Stimulated activated CD8-positive, alpha-beta memory T cell treated with anti-CD3 and anti-CD28 coated beads, Interleukin-2, amount 100 ng/mL, for 1 hour (primary cell): Measurements from ENCODE around the gene CCR5AS.
"Not testable (repeated sequence)": the region's sequence is repeated elsewhere in the genome, so short reads cannot be mapped to it uniquely, and the experiment has no call there.

ENCODE experiments used
- DNase-seq, 2 donors: peaks; one replicate each; pipeline ENCODE4 v3.0.0-alpha.2; 2020; ENCODE audit warnings: low read depth in 2 of 2

Gene CCR5AS

DNA sequence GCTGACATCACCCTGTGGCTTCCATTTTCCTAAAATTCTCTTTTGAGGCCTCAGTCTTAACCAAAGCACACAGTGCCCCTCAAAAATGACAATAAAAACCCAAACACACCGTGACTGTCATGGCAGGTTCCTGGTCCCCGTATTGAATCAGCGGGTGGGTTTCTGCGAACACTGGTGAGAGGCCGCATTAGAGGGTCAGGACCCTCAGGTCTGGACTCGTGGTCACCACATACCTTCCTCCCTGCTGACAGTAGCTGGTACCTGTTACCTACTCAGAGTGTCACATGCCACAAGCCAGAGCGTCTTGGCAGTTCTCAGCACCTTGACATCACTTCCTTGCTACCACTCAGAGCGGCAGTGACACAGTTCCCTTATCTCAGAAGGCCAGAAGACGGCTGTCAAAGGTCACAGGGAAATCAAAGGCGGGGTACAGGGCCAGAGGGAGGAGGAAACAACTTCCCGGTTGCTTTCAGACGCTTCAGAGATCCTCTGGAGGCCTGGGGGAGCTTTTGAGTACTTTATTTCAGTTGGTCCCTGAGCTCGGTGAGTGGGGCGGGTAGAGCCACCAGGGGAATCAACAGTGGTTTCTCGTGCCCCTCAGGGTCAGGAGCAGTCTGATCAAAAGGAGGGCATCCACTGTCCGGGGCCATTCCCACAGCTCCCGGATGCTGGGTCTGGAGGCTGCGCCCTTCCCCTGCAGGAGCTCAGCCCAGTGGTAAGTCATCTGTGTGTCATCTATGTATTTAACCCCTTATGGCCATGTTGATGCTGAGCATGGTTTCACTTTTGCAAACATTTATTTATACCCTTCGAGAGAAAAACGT, at the start of gene CCR5AS, which contains the start of gene CCRL2:
Gene CCR5AS, minus strand, starts transcription at position 279 of the 824 bp plus-strand sequence.
Gene CCRL2, plus strand, starts transcription at position 472 of the 824 bp plus-strand sequence. CDS start 821 bp downstream, outside the sequence.
- no peak for DNase-seq

GRCh38 chr3:46456118-46456517, 49.3 kb upstream of the CCR5AS start:
- DNase-seq, result no peak

DNA sequence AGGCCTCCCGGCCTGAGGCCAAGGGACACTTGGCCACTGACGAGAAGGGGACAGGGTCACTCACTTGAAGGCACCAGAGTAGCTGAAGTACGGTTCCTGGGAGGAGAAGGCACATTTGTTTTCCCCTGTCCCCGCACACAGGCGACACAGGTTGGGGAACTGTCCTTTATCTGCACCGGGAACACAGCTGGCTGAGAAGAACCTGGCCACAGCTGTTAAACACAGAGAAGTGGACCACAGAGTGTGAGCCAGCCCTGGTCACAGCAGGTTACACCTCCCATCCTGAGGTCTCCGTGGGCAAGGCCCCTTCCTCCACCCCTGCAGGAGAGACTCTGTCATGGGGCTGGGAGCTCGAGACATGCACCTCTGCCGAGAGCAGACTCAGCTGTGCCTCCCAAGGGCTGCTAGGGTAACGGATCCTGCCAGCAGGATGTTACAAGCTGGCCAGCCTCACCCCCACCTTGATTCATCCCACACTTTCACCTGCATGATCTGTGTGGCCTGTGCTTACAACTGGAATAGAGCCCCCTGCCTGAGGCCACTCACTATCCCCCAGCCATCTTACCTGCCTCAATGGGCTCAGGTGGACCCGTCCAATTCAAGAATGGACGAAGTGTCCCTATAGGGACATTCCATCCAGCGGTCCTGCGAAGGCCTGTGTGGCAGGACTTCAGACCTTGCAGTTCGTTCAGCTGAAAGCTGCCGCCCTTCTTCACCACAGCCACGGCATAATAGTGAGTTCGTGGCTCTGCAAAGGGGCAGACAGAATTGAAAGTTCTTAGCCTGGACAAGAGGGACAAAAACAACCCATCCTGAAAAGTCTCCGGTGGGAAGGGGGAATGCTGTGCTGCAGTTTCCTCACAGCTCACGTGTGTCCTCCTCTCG, 48.6 kb upstream of the CCR5AS start:
- no peak for DNase-seq

GRCh38 chr3:46454606-46455005, 47.7 kb upstream of the CCR5AS start:
- DNase-seq, result no peak

GRCh38 chr3:46454209-46454595, 47.3 kb upstream of the CCR5AS start:
- no peak for DNase-seq

DNA sequence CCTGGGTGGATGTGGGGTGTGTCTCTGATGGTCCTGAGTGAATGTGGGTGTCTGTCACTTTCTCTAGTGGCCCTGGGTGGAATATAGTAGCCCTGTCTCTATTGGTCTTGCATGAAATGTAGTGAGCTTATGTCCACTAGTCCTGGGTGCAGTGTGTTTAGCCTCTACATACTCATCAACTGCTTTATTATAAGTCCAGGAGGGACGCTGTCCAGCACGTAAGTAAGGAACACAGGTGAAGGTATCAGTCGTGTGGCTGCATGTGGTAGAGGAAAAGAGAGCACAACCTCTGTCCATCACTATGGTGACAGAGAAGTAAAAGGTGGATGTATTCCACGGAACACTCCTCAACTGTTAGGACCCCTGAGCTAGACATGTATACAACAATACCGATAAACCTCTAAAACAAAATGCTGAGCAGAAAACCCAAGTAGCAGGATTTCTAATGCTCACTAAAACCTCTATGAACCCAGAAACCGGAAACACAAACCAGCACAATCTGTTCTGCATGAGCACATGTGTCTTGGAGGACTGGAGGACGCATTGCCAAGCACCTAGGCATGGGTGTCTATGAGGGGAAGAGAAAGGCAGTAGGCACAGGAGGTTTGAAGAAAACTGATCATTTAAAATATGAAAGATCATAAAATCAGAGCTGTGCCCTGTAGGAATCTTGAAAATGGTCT, 46.8 kb upstream of the CCR5AS start:
- no peak for DNase-seq

DNA sequence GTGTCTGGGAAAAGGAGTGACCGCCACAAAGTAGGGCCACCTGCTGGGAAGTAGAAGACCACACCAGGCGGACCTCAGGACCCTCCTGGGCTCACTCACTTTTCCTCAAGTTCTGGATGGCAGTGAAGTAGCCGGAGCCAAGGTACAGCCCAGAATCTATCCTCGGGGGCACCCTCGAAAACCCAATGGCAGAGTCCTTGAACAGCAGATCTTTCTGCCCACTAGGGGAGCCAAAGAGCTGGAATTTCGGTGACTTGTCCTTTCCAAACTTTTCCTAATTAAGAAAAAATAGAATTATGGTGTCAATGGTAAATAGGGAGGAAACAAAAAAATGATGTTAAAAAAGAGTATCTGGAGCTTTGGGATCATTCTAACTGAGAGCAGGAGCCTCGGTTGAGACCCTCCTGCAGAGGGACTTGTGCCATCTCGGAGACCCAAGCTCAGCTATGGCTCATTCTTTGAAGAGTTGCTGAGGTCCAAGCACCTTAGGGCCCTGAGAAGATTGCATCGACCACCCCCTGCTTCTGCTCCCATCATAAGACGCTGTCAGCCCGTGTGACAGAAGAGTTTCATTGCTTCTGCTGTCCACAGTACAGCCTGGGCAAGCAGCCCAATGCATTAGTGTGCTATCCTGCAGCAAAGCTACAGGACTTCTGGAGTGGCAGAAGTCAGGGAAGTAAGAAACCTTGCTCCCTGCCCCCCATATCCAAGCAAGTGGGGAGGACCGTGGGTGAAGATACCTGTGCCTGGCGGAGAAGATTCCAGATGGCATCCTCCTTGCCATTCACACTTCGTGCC, 43.1 kb upstream of the CCR5AS start:
- DNase-seq, result no peak

DNA sequence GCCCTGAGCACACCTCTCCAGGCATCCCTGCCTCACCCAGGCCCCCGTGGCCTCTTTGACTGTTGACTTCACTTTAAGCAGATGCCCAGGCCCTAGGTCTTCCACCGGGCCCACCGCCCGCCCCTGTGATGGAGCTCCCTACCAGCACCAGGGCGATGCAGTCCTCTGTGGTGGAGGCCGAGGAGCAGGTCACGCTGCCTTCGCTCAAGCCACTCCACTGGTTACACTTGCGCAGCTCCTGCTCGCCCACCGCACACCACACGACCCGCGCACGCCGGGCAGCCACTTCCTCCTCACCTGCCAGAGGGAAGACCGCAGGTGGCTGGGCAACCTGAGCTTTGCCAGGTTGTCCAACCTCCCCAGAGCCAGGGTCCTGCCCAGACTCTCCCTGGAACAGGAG, 41.9 kb upstream of the CCR5AS start:
- DNase-seq, result no peak

DNA sequence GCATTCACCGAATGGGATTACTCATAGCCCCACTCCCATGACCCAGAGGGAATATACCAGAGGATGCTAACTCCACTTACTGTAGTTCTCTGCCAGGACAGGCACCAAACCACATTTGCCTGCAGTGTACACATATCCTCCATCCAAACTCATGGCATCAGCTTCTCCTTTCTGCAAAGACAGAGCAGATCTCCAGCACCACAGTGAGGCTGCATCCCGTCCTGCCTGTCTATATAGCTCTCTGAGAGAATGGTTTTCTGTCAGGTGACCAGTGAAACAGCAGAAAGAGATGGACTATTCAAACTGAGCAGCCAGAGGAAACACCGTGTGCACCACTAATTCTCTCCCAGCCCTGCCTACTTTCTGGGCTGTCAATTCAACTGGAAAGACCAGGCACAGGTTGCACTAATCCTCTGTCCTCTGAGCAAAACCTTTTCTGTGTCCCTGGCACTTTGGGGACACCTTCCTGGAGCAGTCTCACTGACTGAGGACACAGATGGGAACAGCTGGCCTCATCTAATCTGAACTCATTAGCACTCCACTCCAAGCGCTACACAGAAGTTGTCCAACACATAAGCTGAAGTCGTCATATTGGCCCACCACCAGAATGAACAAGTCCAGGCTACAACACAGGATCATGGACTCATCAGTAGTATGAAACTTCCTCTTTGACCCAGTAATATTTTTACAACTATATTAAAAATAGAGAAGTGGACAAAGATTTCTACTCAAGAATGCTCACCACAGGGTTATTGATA, 40.5 kb upstream of the CCR5AS start:
- DNase-seq, result no peak

DNA sequence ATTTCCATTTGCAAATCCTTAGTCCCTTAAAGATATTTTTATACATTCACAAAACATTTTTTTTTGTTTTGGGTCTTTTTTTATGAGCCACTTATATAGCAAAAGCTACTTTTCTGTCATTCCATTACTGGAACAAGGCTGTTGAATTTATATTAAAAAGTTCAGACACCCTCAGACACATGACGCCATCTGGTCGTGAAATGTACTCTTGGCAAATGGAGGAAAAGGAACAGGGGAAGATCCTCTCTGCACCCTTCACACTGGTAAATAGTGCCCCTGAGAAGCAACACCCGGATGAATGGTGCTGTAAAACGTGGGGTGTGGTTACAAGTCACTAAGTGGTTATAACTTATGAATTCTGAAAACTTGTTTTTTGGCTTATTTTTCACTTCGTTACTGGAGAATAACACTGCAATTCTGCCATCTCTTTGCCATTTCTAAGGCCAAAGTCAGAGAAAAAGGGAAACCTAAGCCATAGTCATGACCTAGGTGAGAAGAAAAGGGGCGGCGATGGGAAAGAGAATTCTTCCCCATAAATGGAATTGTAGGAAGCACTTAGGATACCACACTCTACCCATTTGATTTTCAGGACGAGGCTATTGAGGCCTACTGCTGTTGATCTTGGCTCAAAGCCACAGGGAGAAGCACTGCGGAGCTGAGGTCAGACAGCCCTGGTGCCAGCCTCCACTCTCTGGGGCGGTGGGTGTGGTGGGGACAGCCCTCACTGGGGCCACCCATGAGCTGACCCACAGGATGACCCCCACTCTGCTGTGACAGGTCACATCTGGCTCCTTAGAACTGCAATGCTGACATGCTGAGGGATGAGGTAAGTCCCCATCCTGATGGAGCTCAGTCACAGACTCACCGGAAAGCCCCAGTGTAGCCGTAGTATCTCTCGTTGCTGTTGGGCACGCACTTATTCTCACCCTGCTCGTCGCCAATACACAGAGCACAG, 36.0 kb upstream of the CCR5AS start:
- no peak for DNase-seq

GRCh38 chr3:46440531-46441294, 33.8 kb upstream of the CCR5AS start:
- DNase-seq, result peak in 1 of 2 donors; percentile 8

- DNase-seq, result no peak
These were observed 32.0 kb upstream of the CCR5AS start for GRCh38 chr3:46438831-46439230.

- no peak for DNase-seq
These were observed 28.3 kb upstream of the CCR5AS start for GRCh38 chr3:46435081-46435726.

DNA sequence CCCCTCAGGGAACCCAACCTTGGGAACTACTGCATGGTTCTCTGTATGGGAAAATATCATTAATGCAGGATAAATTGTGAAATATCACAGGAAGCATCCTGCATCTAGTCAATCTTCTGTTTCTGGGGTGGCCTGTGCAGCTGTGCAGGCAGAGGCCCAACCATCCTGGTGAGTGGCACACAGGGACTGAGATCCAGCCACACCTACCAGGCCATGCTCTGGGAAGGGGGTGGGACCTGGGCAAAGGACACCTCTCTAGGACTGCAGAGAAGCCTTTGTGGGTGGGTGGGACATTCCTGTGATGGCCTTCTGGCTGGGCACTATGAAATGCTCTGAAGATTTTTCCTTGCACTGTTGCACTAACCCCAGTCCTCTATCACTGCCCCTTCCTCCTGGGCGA, 27.0 kb upstream of the CCR5AS start:
- no peak for DNase-seq

GRCh38 chr3:46433118-46433517, 26.3 kb upstream of the CCR5AS start:
- DNase-seq, result not testable (repeated sequence)

- DNase-seq, result not testable (repeated sequence)
These were observed 25.0 kb upstream of the CCR5AS start for GRCh38 chr3:46431905-46432304.

GRCh38 chr3:46430879-46431278, 24.0 kb upstream of the CCR5AS start:
- DNase-seq, result not testable (repeated sequence)

GRCh38 chr3:46429671-46430070, 22.8 kb upstream of the CCR5AS start:
- DNase-seq, result no peak
